Measurements from ENCODE around the gene CD247. TPM values are rescaled to one million over a fixed set of nuclear protein-coding genes. Genes with fewer than 3 reads are reported as not detected.

The CD247 gene
- total RNA-seq, 3 donors from 2014 or later: 63.7 to 93.5 (median 73.2) TPM

GRCh38 chr1:167548059-167548932 lies 30.0 kb upstream of the CD247 start:
- H3K4me1 Mint-ChIP-seq (ENCODE audit: low read depth): peaks cover 23% of the 10 kb centered on the region
- no peaks in the 10 kb centered on the region for H3K9me3 Mint-ChIP-seq
- no peaks in the 10 kb centered on the region for H3K27me3 Mint-ChIP-seq (ENCODE audit: low read depth)
- no peak overlapping the region for H3K4me3 Mint-ChIP-seq
- peaks cover 20% of the 10 kb centered on the region for H3K36me3 Mint-ChIP-seq (ENCODE audit: insufficient read depth)
- DNase-seq (no peak), ATAC-seq (no peak)

- H3K36me3 Mint-ChIP-seq (ENCODE audit: insufficient read depth): peaks cover 20% of the 10 kb centered on the region
- DNase-seq: no peak
- H3K4me1 Mint-ChIP-seq (ENCODE audit: low read depth): peaks cover 20% of the 10 kb centered on the region
- H3K9me3 Mint-ChIP-seq: no peaks in the 10 kb centered on the region
- H3K27me3 Mint-ChIP-seq (ENCODE audit: low read depth): no peaks in the 10 kb centered on the region
- no peak for ATAC-seq
- H3K4me3 Mint-ChIP-seq: no peak overlapping the region
Observed at GRCh38 chr1:167546935-167547334, 28.6 kb upstream of the CD247 start.

- DNase-seq (no peak), ATAC-seq (no peak)
- Mint-ChIP-seq H3K36me3 (ENCODE audit: insufficient read depth) (peaks cover 20% of the 10 kb centered on the region), H3K27me3 (ENCODE audit: low read depth) (no peaks in the 10 kb centered on the region), H3K4me3 (no peak overlapping the region), H3K4me1 (ENCODE audit: low read depth) (peaks cover 13% of the 10 kb centered on the region), H3K9me3 (no peaks in the 10 kb centered on the region)
Observed at GRCh38 chr1:167545349-167545748, 27.0 kb upstream of the CD247 start.

- peaks cover 11% of the 10 kb centered on the region for H3K4me1 Mint-ChIP-seq (ENCODE audit: low read depth)
- no peaks in the 10 kb centered on the region for H3K9me3 Mint-ChIP-seq
- H3K4me3 Mint-ChIP-seq: no peak overlapping the region
- no peaks in the 10 kb centered on the region for H3K27me3 Mint-ChIP-seq (ENCODE audit: low read depth)
- H3K36me3 Mint-ChIP-seq (ENCODE audit: insufficient read depth): peaks cover 20% of the 10 kb centered on the region
- no peak for DNase-seq
- no peak for ATAC-seq
Observed at GRCh38 chr1:167544447-167545093, 26.2 kb upstream of the CD247 start.

- Mint-ChIP-seq H3K36me3 (ENCODE audit: insufficient read depth) (peaks cover 20% of the 10 kb centered on the region), H3K4me3 (no peak overlapping the region), H3K27me3 (ENCODE audit: low read depth) (no peaks in the 10 kb centered on the region), H3K9me3 (no peaks in the 10 kb centered on the region), H3K4me1 (ENCODE audit: low read depth) (peaks cover 14% of the 10 kb centered on the region)
- ATAC-seq (no peak), DNase-seq (no peak)
Observed at GRCh38 chr1:167543199-167543990, 25.1 kb upstream of the CD247 start.

- Mint-ChIP-seq H3K9me3 (no peaks in the 10 kb centered on the region), H3K4me1 (ENCODE audit: low read depth) (peaks cover 14% of the 10 kb centered on the region), H3K4me3 (no peak overlapping the region), H3K36me3 (ENCODE audit: insufficient read depth) (peaks cover 17% of the 10 kb centered on the region), H3K27me3 (ENCODE audit: low read depth) (no peaks in the 10 kb centered on the region)
- DNase-seq: no peak
- peak; percentile 28 to 40 for ATAC-seq
Observed at GRCh38 chr1:167542109-167543032, 24.0 kb upstream of the CD247 start.

GRCh38 chr1:167541610-167542009 lies 23.3 kb upstream of the CD247 start:
- Mint-ChIP-seq H3K9me3 (no peaks in the 10 kb centered on the region), H3K4me3 (no peak overlapping the region), H3K36me3 (ENCODE audit: insufficient read depth) (peaks cover 11% of the 10 kb centered on the region), H3K4me1 (ENCODE audit: low read depth) (peaks cover 14% of the 10 kb centered on the region), H3K27me3 (ENCODE audit: low read depth) (no peaks in the 10 kb centered on the region)
- DNase-seq (no peak), ATAC-seq (no peak)

- H3K4me1 Mint-ChIP-seq (ENCODE audit: low read depth): peaks cover 14% of the 10 kb centered on the region
- DNase-seq (no peak), ATAC-seq (no peak)
- no peaks in the 10 kb centered on the region for H3K27me3 Mint-ChIP-seq (ENCODE audit: low read depth)
- peaks cover 8% of the 10 kb centered on the region for H3K36me3 Mint-ChIP-seq (ENCODE audit: insufficient read depth)
- H3K4me3 Mint-ChIP-seq: no peak overlapping the region
- no peaks in the 10 kb centered on the region for H3K9me3 Mint-ChIP-seq
Observed at GRCh38 chr1:167541003-167541402, 22.7 kb upstream of the CD247 start.

- no peak for DNase-seq
- Mint-ChIP-seq H3K27me3 (ENCODE audit: low read depth) (no peaks in the 10 kb centered on the region), H3K4me3 (no peak overlapping the region), H3K36me3 (ENCODE audit: insufficient read depth) (no peaks in the 10 kb centered on the region), H3K4me1 (ENCODE audit: low read depth) (peaks cover 14% of the 10 kb centered on the region), H3K9me3 (no peaks in the 10 kb centered on the region)
- no peak for ATAC-seq
Observed at GRCh38 chr1:167538657-167539056, 20.3 kb upstream of the CD247 start.

GRCh38 chr1:167533851-167534300 lies 15.5 kb upstream of the CD247 start:
- H3K9me3 Mint-ChIP-seq: no peaks in the 10 kb centered on the region
- ATAC-seq (peak; percentile 73 to 84), DNase-seq (peak; percentile 63)
- no peaks in the 10 kb centered on the region for H3K36me3 Mint-ChIP-seq (ENCODE audit: insufficient read depth)
- H3K27me3 Mint-ChIP-seq (ENCODE audit: low read depth): no peaks in the 10 kb centered on the region
- no peak overlapping the region for H3K4me3 Mint-ChIP-seq
- peaks cover 3% of the 10 kb centered on the region for H3K4me1 Mint-ChIP-seq (ENCODE audit: low read depth)

- H3K4me1 Mint-ChIP-seq (ENCODE audit: low read depth): no peaks in the 10 kb centered on the region
- no peaks in the 10 kb centered on the region for H3K27me3 Mint-ChIP-seq (ENCODE audit: low read depth)
- ATAC-seq: peak in 1 of 2 donors; percentile 18
Observed at GRCh38 chr1:167532964-167533824, 14.9 kb upstream of the CD247 start.

GRCh38 chr1:167532375-167532774 lies 14.0 kb upstream of the CD247 start:
- no peaks in the 10 kb centered on the region for H3K27me3 Mint-ChIP-seq (ENCODE audit: low read depth)
- ATAC-seq (no peak), DNase-seq (no peak)
- no peak overlapping the region for H3K4me3 Mint-ChIP-seq
- no peaks in the 10 kb centered on the region for H3K4me1 Mint-ChIP-seq (ENCODE audit: low read depth)
- H3K36me3 Mint-ChIP-seq (ENCODE audit: insufficient read depth): no peaks in the 10 kb centered on the region
- H3K9me3 Mint-ChIP-seq: no peaks in the 10 kb centered on the region

More at GRCh38 chr1:167532964-167533824, 14.9 kb upstream of the CD247 start:
- no peak for DNase-seq
- H3K36me3 Mint-ChIP-seq (ENCODE audit: insufficient read depth): no peaks in the 10 kb centered on the region
- H3K4me3 Mint-ChIP-seq: no peak overlapping the region
- H3K9me3 Mint-ChIP-seq: no peaks in the 10 kb centered on the region

All from activated T-cell treated with anti-CD3 and anti-CD28 coated beads, Interleukin-2, amount 50 U/mL, for 4 hours (primary cell).